ENCODE results near the gene MYOF. TPM values are rescaled to one million over a fixed set of nuclear protein-coding genes. Genes with fewer than 3 reads are reported as not detected.
"Not testable (repeated sequence)": the region's sequence is repeated elsewhere in the genome, so short reads cannot be mapped to it uniquely, and the experiment has no call there.

MYOF gene
- total RNA-seq, 2 experiments from 2014 or later, result 4.9 to 5.4 TPM

- H3K27ac Mint-ChIP-seq, result no peak overlapping the region
- no peak overlapping the region for H3K4me3 Mint-ChIP-seq
- CTCF ChIA-PET, result interaction anchor here (1.3 to 3.2 kb wide), 2 partner anchors 44 to 45 kb away, joined by 3 to 11 read pairs; no protein-coding TSS in a partner anchor
- H3K27me3 Mint-ChIP-seq, result no peaks in the 10 kb centered on the region
- no peaks in the 10 kb centered on the region for H3K9me3 Mint-ChIP-seq
- intact Hi-C loops (cut with micrococcal nuclease), result no loop called here
- no peaks in the 10 kb centered on the region for H3K4me1 Mint-ChIP-seq (ENCODE audit: low read depth)
- peaks cover 2% of the 10 kb centered on the region for H3K36me3 Mint-ChIP-seq (ENCODE audit: low read depth)
- DNase-seq (no peak), ATAC-seq (no peak)
- no peak for TF ChIP-seq CTCF (IDR thresholded peaks at IDR 0.05)
- POLR2A ChIA-PET, result no interaction called here
Observed at GRCh38 chr10:93420944-93421825, 60.9 kb downstream of the MYOF start.

- DNase-seq (no peak), ATAC-seq (no peak)
- peaks cover 2% of the 10 kb centered on the region for H3K36me3 Mint-ChIP-seq (ENCODE audit: low read depth)
- intact Hi-C loops (cut with micrococcal nuclease), result no loop called here
- H3K27me3 Mint-ChIP-seq, result no peaks in the 10 kb centered on the region
- ChIA-PET POLR2A (no interaction called here), CTCF (interaction anchor here (0.7 to 3.2 kb wide), 3 partner anchors 43 to 62 kb away, joined by 3 to 11 read pairs (median 3); partner anchors contain the start of gene MYOF)
- H3K27ac Mint-ChIP-seq, result no peak overlapping the region
- no peak overlapping the region for H3K4me3 Mint-ChIP-seq
- no peak for TF ChIP-seq CTCF (IDR thresholded peaks at IDR 0.05)
- no peaks in the 10 kb centered on the region for H3K9me3 Mint-ChIP-seq
- peaks cover 5% of the 10 kb centered on the region for H3K4me1 Mint-ChIP-seq (ENCODE audit: low read depth)
Observed at GRCh38 chr10:93420091-93420490, 62.0 kb downstream of the MYOF start.

- intact Hi-C loops (cut with micrococcal nuclease); POLR2A ChIA-PET; DNase-seq; H3K36me3 Mint-ChIP-seq (ENCODE audit: low read depth); H3K4me3 Mint-ChIP-seq; H3K9me3 Mint-ChIP-seq; H3K27ac Mint-ChIP-seq; H3K27me3 Mint-ChIP-seq; ATAC-seq: not testable (repeated sequence)
- H3K4me1 Mint-ChIP-seq (ENCODE audit: low read depth), result peaks cover 11% of the 10 kb centered on the region
- CTCF ChIA-PET, result interaction anchor here (3.2 kb wide), 1 partner anchor 42 kb away, joined by 11 read pairs; no protein-coding TSS in a partner anchor
Observed at GRCh38 chr10:93419016-93419415, 63.1 kb downstream of the MYOF start.

GRCh38 chr10:93417921-93418320 lies 64.2 kb downstream of the MYOF start:
- DNase-seq (no peak), ATAC-seq (no peak)
- Mint-ChIP-seq H3K27ac (no peak overlapping the region), H3K36me3 (ENCODE audit: low read depth) (peaks cover 4% of the 10 kb centered on the region), H3K27me3 (no peaks in the 10 kb centered on the region), H3K9me3 (no peaks in the 10 kb centered on the region), H3K4me3 (no peak overlapping the region), H3K4me1 (ENCODE audit: low read depth) (peaks cover 22% of the 10 kb centered on the region)
- intact Hi-C loops (cut with micrococcal nuclease), result no loop called here
- ChIA-PET POLR2A (no interaction called here), CTCF (interaction anchor here (1.2 kb wide), 1 partner anchor 23 kb away, joined by 4 read pairs; no protein-coding TSS in a partner anchor)
- no peak for TF ChIP-seq CTCF (IDR thresholded peaks at IDR 0.05)

GRCh38 chr10:93417266-93417665 lies 64.9 kb downstream of the MYOF start:
- H3K4me1 Mint-ChIP-seq (ENCODE audit: low read depth), result peaks cover 28% of the 10 kb centered on the region
- ChIA-PET CTCF (interaction anchor here (1.2 kb wide), 1 partner anchor 24 kb away, joined by 4 read pairs; no protein-coding TSS in a partner anchor), POLR2A (interaction anchor here (1.1 kb wide), 1 partner anchor 97 kb away, joined by 3 read pairs; no protein-coding TSS in a partner anchor)
- H3K27me3 Mint-ChIP-seq, result no peaks in the 10 kb centered on the region
- TF ChIP-seq CTCF (IDR thresholded peaks at IDR 0.05), result no peak
- ATAC-seq (no peak), DNase-seq (no peak)
- intact Hi-C loops (cut with micrococcal nuclease), result no loop called here
- H3K4me3 Mint-ChIP-seq, result no peak overlapping the region
- H3K9me3 Mint-ChIP-seq, result no peaks in the 10 kb centered on the region
- H3K27ac Mint-ChIP-seq, result no peak overlapping the region
- H3K36me3 Mint-ChIP-seq (ENCODE audit: low read depth), result peaks cover 4% of the 10 kb centered on the region

Measured in activated CD8-positive, alpha-beta T cell treated with anti-CD3 and anti-CD28 coated beads for 36 hours (primary cell).